GM18858 (cell line): ENCODE data around the gene CEP97.

Experiments used
- ATAC-seq: cut with Tn5 transposase; IDR thresholded peaks from one replicate; pipeline ENCODE4 v1.9.1; 2021; ENCODE audit not compliant: unreplicated experiment

Gene CEP97

DNA sequence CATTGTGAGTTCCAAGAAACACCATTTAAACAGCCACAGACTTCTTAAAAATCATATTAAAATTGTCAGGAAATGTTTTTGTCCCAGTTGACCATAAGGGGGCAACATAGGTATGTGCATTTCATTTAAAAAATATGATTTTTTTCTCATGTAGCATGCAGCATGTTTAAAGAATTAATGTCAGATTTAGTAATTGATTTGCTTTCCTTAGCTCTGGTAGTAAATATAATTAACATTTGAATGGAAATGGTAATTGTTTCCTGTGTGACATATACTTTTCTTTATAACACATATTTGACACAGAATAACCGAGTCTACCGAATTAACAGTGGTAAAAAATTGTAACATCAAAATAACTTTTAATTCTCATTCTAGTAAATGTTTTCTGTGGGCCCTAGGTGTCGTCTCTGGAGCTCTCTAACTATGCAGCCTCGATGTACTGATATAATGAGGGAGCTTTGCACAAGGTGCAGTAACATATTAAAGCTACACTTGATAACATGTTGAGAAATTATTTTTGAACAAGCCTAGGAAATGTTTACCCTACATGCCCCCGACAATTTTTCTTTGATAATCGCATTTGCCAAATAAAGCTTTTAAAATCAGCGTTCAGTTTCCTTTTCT lies 89.5 kb downstream of the CEP97 start:
- ATAC-seq, result no peak

DNA sequence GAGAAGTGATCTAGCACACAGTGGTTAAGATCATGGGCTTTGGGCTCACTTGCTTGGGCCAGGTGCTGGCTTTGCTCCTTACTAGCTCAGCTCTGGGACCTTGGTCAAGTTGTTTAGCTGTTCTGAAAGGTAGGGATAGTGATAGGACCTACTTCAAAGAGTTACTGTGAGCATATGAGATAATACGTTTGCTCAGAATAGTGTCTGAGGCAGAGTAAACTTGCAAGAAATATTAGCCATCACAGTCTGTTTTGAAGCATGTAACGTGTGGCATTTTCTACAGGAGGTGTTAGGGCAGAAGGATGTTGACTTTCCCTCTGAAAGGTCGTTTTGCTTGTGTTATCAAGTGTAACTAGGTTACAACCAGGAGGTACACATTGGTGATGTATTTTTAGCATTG lies 90.4 kb downstream of the CEP97 start:
- ATAC-seq, result no peak

- no peak for ATAC-seq
These were observed 92.1 kb downstream of the CEP97 start for GRCh38 chr3:101816215-101817149.

- no peak for ATAC-seq
These were observed 93.6 kb downstream of the CEP97 start for GRCh38 chr3:101817992-101818391.

DNA sequence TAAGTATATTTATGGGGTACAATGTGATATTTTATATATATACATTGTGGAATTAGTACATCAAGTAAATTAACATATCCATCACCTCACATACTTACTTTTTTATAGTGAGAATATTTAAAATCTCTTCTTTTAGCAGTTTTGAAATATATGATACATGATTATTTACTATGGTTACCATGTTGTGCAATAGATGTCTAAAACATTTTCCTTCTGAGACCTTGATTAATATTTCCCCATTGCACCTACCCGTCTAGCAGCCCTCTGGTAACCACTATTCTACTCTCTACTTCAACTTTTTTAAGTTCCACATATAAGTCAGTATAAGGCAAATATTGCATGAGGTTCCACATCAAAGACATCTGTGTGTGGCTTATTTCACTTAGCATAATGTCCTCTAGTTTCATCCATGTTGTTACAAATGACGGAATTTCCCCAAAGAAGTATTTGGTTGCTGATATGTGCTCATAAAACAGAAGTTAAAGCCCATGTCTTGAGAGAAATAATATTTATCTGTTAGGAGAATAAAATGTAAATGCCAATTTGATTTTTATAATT lies 95.3 kb downstream of the CEP97 start:
- ATAC-seq, result peak; percentile 64
